GM12892 (cell line): ENCODE measurements around the gene BCL11B.

Source experiments
- DNase-seq: peaks from one replicate; pipeline ENCODE4 v3.0.0; 2011; ENCODE audit not compliant: insufficient read length
- FAIRE-seq: peaks from 2 replicates; lab custom pipeline; 2011; peaks lifted over from hg19 to GRCh38; lab: Jason Lieb, UNC
- POLR2A ChIP-seq: IDR thresholded peaks from 2 replicates; pipeline ENCODE4 v1.6.1; 2011; ENCODE audit warnings: low read depth, low read length, control low read depth
- POLR2AphosphoS5 ChIP-seq: IDR thresholded peaks from 2 replicates; pipeline ENCODE4 v1.6.1; 2011; ENCODE audit warnings: low read depth, low read length, control low read depth
- TAF1 ChIP-seq: IDR thresholded peaks from 2 replicates; pipeline ENCODE4 v1.6.1; 2011; ENCODE audit warnings: low read depth, mild to moderate bottlenecking, control low read depth, low read length, borderline replicate concordance

Gene BCL11B

DNA sequence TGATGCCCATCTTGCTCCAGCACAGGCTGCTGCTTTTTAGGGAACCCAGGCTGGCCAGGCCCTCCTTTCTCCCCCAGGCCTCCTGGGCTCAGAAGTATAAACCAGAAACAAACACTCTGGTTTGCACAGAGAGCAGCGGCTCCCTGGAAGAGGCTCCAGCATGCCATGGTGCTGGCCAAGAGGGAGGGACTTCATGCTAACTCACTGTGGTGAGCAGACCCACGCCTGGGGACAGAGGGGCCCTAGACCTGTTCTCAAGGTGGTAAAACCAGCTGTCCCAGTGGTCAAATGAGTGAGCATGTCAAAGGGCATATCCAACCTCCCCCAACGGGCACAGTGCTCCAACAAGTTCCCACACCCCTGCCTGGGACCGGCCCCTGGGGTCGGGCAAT is 15.5 kb downstream of the BCL11B start:
- no peak for TF ChIP-seq TAF1
- TF ChIP-seq POLR2AphosphoS5 = no peak
- TF ChIP-seq POLR2A = no peak
- DNase-seq (no peak), FAIRE-seq (no peak)

DNA sequence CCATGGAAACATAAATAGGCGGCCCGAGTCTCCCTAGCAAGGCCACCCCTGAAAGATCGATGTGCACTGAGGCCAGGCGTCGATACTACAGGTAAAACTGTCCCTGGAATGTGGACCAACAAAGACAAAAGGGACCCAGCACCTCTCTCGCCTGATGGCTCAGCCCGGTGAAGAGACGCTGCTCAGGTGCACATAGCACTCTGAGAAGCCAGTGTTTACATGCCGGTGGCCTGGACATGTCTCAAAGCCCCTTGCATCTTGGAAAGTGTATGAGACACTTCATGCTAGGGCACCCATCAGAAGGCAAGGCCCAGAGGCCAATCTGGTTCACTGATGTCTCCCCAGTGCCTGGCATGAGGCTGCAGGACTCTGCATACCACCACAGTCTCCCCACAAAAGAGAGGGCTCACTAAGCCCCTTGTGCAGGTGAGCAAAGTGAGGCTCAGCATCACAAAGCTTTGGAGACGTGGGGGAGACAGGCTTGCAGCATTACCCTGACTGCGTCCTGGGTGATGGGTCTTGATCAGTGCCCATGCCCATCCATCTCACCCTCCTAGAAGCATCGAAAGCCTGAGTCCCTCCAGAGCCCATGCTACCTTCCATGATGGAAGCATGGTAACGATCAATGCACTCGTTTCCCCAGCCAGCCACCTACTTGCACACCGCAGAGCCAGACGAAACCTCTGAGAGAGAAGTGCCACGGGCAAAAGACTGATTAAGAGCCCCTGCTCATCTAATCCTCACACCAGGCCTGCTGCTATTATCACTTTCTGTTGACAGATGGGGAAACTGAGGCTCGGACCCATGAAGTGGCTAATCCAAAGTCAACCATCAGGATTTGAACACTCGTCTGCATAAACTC is 16.1 kb downstream of the BCL11B start:
- no peak for FAIRE-seq

DNA sequence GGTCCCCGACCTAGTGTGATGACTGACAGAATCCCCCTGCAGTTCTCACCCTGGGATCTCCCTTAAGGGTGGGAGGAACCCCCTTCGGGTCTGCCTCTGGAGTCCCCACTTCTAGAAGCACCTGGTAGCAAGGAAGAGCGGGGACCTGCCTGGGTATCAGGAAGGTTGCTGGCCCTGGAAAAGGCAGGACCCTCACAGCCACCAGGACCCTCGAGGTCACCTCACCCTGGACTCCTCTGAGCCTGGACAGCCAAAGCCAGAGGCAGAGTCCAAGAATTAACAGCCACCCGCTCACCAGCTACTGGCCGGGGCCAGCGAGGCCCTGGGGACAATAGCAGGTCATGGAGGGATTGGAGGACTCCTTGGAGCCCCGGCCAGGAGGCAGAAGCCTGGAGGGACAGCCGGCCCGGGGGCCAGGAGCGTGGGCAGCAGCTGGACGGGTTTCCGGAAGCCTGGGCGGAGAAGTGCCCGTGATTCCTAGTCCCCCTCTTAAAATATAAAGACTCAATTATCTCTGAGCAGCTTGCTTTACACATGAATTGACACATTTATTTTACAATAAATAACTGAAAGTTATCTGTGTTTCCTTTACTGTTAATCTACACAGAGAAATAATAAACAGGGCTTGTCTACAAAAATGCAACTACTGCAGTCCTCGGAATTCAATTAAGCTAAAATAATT is 17.5 kb downstream of the BCL11B start:
- TF ChIP-seq POLR2AphosphoS5 (no peak), TAF1 (no peak), POLR2A (no peak)
- no peak for DNase-seq
- FAIRE-seq = no peak

More for the DNA sequence above, 16.1 kb downstream of the BCL11B start:
- DNase-seq = no peak
- no peak for TF ChIP-seq TAF1
- TF ChIP-seq POLR2A = no peak
- no peak for TF ChIP-seq POLR2AphosphoS5

DNA sequence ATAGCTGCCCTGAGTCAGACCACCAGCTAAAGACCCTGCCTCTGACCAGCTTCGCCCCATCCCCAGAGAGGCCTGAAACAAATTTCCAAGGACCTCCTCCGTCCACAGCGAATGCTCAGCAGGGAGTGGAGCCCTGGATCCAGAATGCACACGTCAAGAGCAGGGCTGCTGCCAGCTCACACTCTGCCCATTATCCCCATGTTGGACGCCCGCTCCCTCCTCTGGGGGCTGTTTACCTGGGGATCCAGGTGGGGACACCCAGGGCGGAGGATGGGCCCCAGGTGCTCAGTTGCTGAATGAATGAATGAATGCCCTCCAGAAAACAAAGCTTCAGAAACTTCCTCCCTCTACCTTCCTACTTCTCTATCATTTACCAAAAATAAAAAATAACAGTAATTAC is 18.1 kb downstream of the BCL11B start:
- no peak for DNase-seq
- no peak for TF ChIP-seq POLR2AphosphoS5
- TF ChIP-seq POLR2A = no peak
- TF ChIP-seq TAF1 = no peak
- no peak for FAIRE-seq

DNA sequence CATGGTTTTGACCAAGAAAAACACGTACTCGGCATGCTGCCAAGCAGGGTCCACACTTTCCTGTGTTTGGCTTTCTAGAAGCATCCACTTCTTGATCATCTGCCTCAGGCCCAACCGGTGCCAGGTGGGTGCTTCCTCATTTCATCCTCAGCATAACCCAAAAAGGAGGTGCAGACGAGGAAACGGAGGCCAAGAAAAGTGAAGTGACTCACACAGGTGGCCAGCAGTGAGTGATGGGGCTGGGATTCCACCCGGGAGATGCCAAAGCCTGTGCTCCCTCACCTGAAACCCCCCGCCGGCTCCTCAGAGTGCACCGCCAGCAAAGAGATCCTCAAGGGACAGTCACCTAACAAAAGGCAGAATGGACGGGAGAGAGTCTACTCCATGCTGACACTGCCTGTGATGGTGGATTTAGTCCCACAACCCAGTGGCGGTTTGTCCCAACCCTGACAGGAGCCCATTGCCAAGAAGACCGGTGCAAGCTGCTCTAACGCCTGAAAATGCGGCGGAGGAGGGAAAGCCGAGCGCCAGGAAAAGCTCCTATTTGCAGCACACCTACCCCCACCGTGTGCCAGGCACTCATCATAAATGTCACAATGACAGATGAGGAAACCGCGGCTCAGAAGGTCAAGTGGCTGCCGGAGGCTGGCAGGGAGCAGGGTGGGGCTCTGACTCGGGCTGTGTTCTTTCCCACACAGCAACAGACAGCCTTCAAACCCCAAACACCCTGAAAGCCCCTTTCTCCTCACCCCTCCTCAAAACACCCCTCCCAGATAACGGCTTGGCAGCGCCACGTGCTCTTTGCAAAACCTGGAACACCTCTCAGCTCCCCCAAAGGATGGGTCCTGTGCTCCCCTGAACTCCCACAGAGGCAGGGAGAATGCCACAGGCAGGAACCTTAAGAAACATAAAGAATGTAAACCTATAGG is 18.8 kb downstream of the BCL11B start:
- no peak for TF ChIP-seq POLR2A
- no peak for TF ChIP-seq TAF1
- TF ChIP-seq POLR2AphosphoS5 = no peak
- FAIRE-seq = no peak
- DNase-seq = no peak

DNA sequence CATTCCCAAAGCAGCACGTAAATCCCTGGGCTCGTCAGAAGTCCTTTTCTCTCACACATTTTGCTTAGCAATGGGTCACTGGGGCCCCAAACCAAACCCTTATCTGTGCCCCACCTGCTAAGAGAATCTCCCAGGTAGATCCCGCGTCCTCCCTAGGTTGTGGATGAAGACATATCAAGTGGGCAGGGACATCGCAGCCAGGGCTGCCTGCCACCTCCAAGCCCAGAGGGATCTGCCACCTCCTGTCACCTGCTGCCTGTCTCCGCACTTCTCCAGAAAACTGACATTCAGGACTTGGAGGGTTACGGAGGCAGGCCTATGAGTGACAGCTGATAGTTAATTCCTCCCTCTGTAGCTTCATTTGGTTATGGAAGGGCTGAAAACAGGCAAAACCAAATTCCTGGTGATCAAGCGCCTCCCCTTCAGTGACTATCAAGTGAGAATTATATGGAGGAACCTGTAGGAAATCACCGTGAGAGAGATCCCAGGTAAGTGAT is 19.5 kb downstream of the BCL11B start:
- FAIRE-seq = no peak
- DNase-seq = no peak
- TF ChIP-seq POLR2AphosphoS5 = no peak
- no peak for TF ChIP-seq TAF1

DNA sequence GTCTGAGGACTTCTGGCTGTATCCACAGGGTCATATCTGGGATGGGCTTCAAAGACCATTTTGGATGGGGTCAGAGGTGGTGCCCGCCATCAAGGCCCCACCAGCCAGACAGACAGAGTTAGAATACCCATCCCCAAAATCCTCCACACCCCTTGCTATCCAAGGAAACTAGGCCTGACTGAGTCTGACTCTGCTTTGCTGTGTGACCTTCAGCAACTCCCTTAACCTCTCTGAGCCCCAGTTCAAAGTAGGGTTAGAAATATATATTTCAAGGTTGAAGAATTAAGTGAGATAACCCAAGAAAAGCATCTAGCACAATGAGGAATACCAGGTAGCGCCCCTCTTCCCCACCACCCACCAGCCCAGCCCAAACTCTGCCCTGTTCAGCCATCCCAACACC is 20.3 kb downstream of the BCL11B start:
- no peak for DNase-seq
- TF ChIP-seq POLR2A = no peak
- no peak for TF ChIP-seq TAF1
- no peak for TF ChIP-seq POLR2AphosphoS5
- FAIRE-seq = no peak

DNA sequence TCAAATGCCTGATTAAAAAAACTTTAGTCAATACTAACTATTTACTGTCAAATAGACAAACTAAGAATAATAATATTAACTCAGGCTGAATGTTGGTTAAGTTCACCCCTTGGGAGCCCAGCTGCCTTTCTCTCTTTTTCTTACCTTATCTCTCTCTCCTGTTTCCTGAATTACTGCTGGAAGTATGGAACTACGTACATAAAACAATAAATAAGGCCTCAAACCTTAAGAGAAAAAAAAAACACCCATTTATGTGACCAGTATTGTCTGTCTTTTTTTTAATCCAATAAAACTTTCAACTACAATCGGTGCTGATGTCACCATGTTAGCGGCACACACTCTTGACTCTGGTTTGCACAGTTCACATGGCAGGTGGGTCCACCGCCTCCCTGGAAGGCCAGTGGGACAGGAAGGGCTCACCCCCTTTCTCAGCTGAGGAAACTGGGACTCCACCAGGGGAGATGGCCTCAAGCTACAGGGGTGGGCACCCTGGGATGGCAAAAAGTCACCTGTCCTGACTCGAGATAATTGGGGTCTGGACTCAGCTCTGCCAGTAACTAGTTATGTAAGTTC is 21.3 kb downstream of the BCL11B start:
- no peak for DNase-seq
- TF ChIP-seq POLR2AphosphoS5 = no peak
- no peak for TF ChIP-seq POLR2A
- TF ChIP-seq TAF1 = no peak
- FAIRE-seq = no peak

DNA sequence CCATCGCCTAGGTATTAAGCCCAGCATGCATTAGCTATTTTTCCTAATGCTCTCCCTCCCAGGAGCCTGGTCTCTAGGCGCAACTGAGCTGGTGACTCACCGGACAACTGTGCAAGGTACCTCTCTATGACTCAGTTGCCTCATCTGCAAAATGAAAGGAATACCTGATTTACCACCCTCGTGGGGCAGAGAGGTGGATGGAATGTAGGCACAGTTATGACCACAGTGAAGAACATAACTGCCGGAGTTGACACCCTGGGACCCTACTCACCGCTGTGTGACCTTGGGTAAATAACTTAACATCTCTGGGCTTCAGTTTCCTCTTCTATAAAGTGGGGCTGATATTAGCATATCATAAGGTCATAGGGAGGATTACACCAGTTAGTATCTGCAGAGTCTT is 22.6 kb downstream of the BCL11B start:
- no peak for FAIRE-seq
- TF ChIP-seq POLR2AphosphoS5 (no peak), TAF1 (no peak), POLR2A (no peak)
- no peak for DNase-seq

DNA sequence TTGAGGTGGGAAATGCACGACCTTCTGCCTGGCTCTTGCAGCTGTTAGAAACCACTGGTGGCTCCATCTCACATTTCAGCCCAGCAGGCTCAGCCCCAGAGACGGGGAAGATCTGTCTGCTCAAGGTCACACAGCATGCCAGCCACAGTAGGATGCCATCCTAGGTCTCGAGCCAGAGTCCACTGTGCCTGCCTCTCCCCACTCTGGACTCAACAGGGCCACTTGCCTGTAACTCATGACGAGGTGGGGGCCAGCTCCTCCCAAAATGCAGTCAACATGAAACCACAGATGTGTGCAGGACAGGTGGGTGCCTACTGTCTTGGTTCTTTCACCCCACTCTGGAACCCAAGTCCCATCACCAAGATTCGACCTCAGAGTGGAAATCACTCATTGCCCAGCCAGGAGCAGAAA is 23.2 kb downstream of the BCL11B start:
- FAIRE-seq (no peak), DNase-seq (no peak)
- no peak for TF ChIP-seq TAF1
- no peak for TF ChIP-seq POLR2AphosphoS5
